Sigmoid colon (tissue), 7 donors: ENCODE data around the gene IFI27L1. TPM values are rescaled to one million over a fixed set of nuclear protein-coding genes. Genes with fewer than 3 reads are reported as not detected.
A peak's percentile ranks its signal among the peaks of the same experiment; 100 is the strongest.

ENCODE experiments used
- DNase-seq: peaks from one replicate; pipeline ENCODE4 v3.0.0-alpha.2; 2019
- H3K27ac ChIP-seq, 4 donors: fragments of 200-600 bp; sonication (generic); one replicate each; pipeline ENCODE4 v1.5.1; 2016 to 2019; ENCODE audit warnings: mild to moderate bottlenecking in 1 of 4
- H3K27me3 ChIP-seq, 3 donors: fragments of 200-600 bp; sonication (generic); one replicate each; pipeline ENCODE4 v1.5.1; 2019; ENCODE audit warnings: mild to moderate bottlenecking in 1 of 3
- H3K36me3 ChIP-seq, 4 donors: fragments of 200-600 bp; sonication (generic); one replicate each; pipeline ENCODE4 v1.5.1; 2016 to 2019
- H3K4me1 ChIP-seq, 4 donors: fragments of 200-600 bp; sonication (generic); one replicate each; pipeline ENCODE4 v1.5.1; 2017 to 2019
- H3K4me3 ChIP-seq, 4 donors: fragments of 200-600 bp; sonication (generic); one replicate each; pipeline ENCODE4 v1.5.1; 2017 to 2019; ENCODE audit warnings: mild to moderate bottlenecking in 2 of 4, moderate library complexity in 1 of 4
- H3K9me3 ChIP-seq, 4 donors: fragments of 200-600 bp in 3 of 4; sonication (generic) in 3 of 4; one replicate each; pipeline versions ENCODE4 v1.5.1 to v1.6.1; 2013 to 2019
- CTCF ChIP-seq, 4 experiments: fragments of 450-650 bp in 3 of 4; fragments of 200-600 bp in 1 of 4; IDR thresholded peaks; one replicate each; pipeline ENCODE4 v1.5.1; 2016 to 2019; ENCODE audit warnings: antibody characterized with exemption in 4 of 4, mild to moderate bottlenecking in 3 of 4, moderate library complexity in 2 of 4
- EP300 ChIP-seq, 4 donors: sonication (generic); formaldehyde crosslinking; IDR thresholded peaks; one replicate each; pipeline ENCODE4 v1.6.1; 2017; ENCODE audit warnings: antibody characterized with exemption in 4 of 4
- POLR2A ChIP-seq, 2 donors: fragments of 450-650 bp; IDR thresholded peaks; one replicate each; pipeline ENCODE4 v1.6.1; 2016; ENCODE audit warnings: antibody characterized with exemption in 2 of 2, mild to moderate bottlenecking in 2 of 2, moderate library complexity in 2 of 2
- POLR2AphosphoS5 ChIP-seq, 4 donors: sonication (generic); formaldehyde crosslinking; IDR thresholded peaks; one replicate each; pipeline ENCODE4 v1.6.1; 2017; ENCODE audit warnings: antibody characterized with exemption in 4 of 4
- WGBS, 2 donors: extraction: QIAGEN DNeasy Blood & Tissue Kit; methylation state at CpG; one replicate each; pipeline ENCODE4 v1.1.7; 2013; 5-methylcytosine and 5-hydroxymethylcytosine counted together
- intact Hi-C: fragments of 100-400 bp; cut with DNase I; formaldehyde crosslinking; loops from one replicate; pipeline ENCODE4 v1.15.1; 2023
- polyA plus RNA-seq, 3 donors: library from polyadenylated mRNA; stranded (reverse); fragments of 200-250 nt; gene quantifications; one replicate each; pipeline ENCODE4 v1.2.3, GENCODE V29; 2013
- total RNA-seq, 4 donors: library from RNA; depleted of rRNA; stranded (reverse); fragments of >200 nt; gene quantifications; one replicate each; pipeline ENCODE4 v1.1.0, GENCODE V29; 2016
- donor health status: healthy with polysubstance abuse.
- donor health status: Bipolar disorder and iron deficiency.
- donor health status: healthy.

IFI27L1 gene
- total and polyA plus RNA-seq, 7 donors = 6.7 to 49.5 (median 8.6) TPM

GRCh38 chr14:94040796-94041195 lies 40.3 kb upstream of the IFI27L1 start:
- TF ChIP-seq CTCF (IDR thresholded peaks at IDR 0.05) = no peak
- TF ChIP-seq EP300 (IDR thresholded peaks at IDR 0.05) = no peak
- TF ChIP-seq POLR2AphosphoS5 (IDR thresholded peaks at IDR 0.05) = no peak
- no peak for TF ChIP-seq POLR2A (IDR thresholded peaks at IDR 0.05)
- Histone ChIP-seq H3K27me3 (no peaks in the 10 kb centered on the region), H3K9me3 (no peaks in the 10 kb centered on the region), H3K36me3 (peaks cover 0 to 21% (median 3%) of the 10 kb centered on the region in 4 donors), H3K4me1 (peaks cover 0 to 18% (median 13%) of the 10 kb centered on the region in 4 donors), H3K27ac (no peak overlapping the region), H3K4me3 (no peak overlapping the region)
- intact Hi-C loops = no loop called here
- DNase-seq = no peak
- 88 to 92% methylated on average over 13 of the region's 13 CpGs for WGBS, 2 donors

GRCh38 chr14:94041551-94042346 lies 39.4 kb upstream of the IFI27L1 start:
- H3K27me3 ChIP-seq = no peaks in the 10 kb centered on the region
- intact Hi-C loops = no loop called here
- no peak for TF ChIP-seq EP300 (IDR thresholded peaks at IDR 0.05)
- TF ChIP-seq POLR2A (IDR thresholded peaks at IDR 0.05) = no peak
- no peak for TF ChIP-seq CTCF (IDR thresholded peaks at IDR 0.05)
- TF ChIP-seq POLR2AphosphoS5 (IDR thresholded peaks at IDR 0.05) = no peak
- WGBS, 2 donors = 85 to 88% methylated on average over 18 of the region's 18 CpGs
- H3K4me1 ChIP-seq = peaks cover 0 to 16% (median 12%) of the 10 kb centered on the region in 4 donors
- peaks cover 0 to 31% (median 4%) of the 10 kb centered on the region in 4 donors for H3K36me3 ChIP-seq
- no peak overlapping the region for H3K4me3 ChIP-seq
- DNase-seq = no peak
- no peaks in the 10 kb centered on the region for H3K9me3 ChIP-seq
- peak overlapping the region in 1 of 4 donors; percentile 28 for H3K27ac ChIP-seq

- no peak for DNase-seq
- TF ChIP-seq POLR2AphosphoS5 (IDR thresholded peaks at IDR 0.05) = no peak
- no peak for TF ChIP-seq POLR2A (IDR thresholded peaks at IDR 0.05)
- TF ChIP-seq CTCF (IDR thresholded peaks at IDR 0.05) = no peak
- TF ChIP-seq EP300 (IDR thresholded peaks at IDR 0.05) = no peak
- 76 to 79% methylated on average over 12 of the region's 12 CpGs for WGBS, 2 donors
- Histone ChIP-seq H3K4me3 (no peak overlapping the region), H3K36me3 (peaks cover 0 to 39% (median 10%) of the 10 kb centered on the region in 4 donors), H3K27ac (peak overlapping the region in 1 of 4 donors; percentile 28), H3K4me1 (peaks cover 0 to 16% (median 12%) of the 10 kb centered on the region in 4 donors), H3K9me3 (no peaks in the 10 kb centered on the region), H3K27me3 (no peaks in the 10 kb centered on the region)
- intact Hi-C loops = no loop called here
Measured at GRCh38 chr14:94042433-94043091, 38.5 kb upstream of the IFI27L1 start.

- peaks cover 3 to 45% (median 11%) of the 10 kb centered on the region in 4 donors for H3K36me3 ChIP-seq
Measured at GRCh38 chr14:94043111-94043755, 37.9 kb upstream of the IFI27L1 start.

More at GRCh38 chr14:94043111-94043755, 37.9 kb upstream of the IFI27L1 start:
- Histone ChIP-seq H3K4me3 (no peak overlapping the region), H3K27me3 (no peaks in the 10 kb centered on the region), H3K4me1 (peaks cover 0 to 16% (median 12%) of the 10 kb centered on the region in 4 donors), H3K27ac (no peak overlapping the region), H3K9me3 (no peaks in the 10 kb centered on the region)
- intact Hi-C loops = no loop called here
- TF ChIP-seq EP300 (IDR thresholded peaks at IDR 0.05) (no peak), POLR2A (IDR thresholded peaks at IDR 0.05) (no peak), POLR2AphosphoS5 (IDR thresholded peaks at IDR 0.05) (no peak), CTCF (IDR thresholded peaks at IDR 0.05) (no peak)
- WGBS, 2 donors = 83 to 90% methylated on average over 13 of the region's 13 CpGs
- peak; percentile 60 for DNase-seq
